ENCODE measurements around the gene P2RX6.

The P2RX6 gene

GRCh38 chr22:21076912-21077625, 62.1 kb downstream of the P2RX6 start:
- H3K4me3 ChIP-seq (ENCODE audit: low read depth, low read length) = no peak overlapping the region
- TF ChIP-seq CTCF (IDR thresholded peaks at IDR 0.05; ENCODE audit: borderline replicate concordance, insufficient read depth, low read depth, low read length) = no peak

Data from GM12875 (cell line).